Panc1 (cell line): ENCODE measurements around the gene TBC1D24. TPM values are rescaled to one million over a fixed set of nuclear protein-coding genes. Genes with fewer than 3 reads are reported as not detected.

Experiments used
- ATAC-seq: fragments of 200-7000 bp; cut with Tn5 transposase; 2 replicates; pipeline ENCODE4 v1.9.1; 2020; ENCODE audit warnings: mild to moderate bottlenecking, moderate library complexity
- BruUV-seq: library from RNA; stranded (reverse); fragments of 400-500 nt; replicated peaks from 2 replicates; lab custom pipeline; 2021; lab: Mats Ljungman, UMichigan
- CTCF ChIA-PET: fragments of 300-600 bp; sonication (Branson Sonifier 250); formaldehyde crosslinking; loops from one replicate; lab custom pipeline; 2022; ENCODE audit warnings: antibody characterized with exemption; lab: Charles Lee
- POLR2A ChIA-PET: fragments of 300-600 bp; sonication (Branson Sonifier 250); formaldehyde crosslinking; loops from one replicate; lab custom pipeline; 2022; ENCODE audit warnings: antibody characterized with exemption; lab: Charles Lee
- DNase-seq: peaks from one replicate; pipeline ENCODE4 v3.0.0-alpha.2; 2010; ENCODE audit warnings: low read depth, low spot score
- H3K27ac ChIP-seq: 2 replicates; pipeline ENCODE4 v1.5.1; 2011; ENCODE audit warnings: mild to moderate bottlenecking, low read length, inconsistent platforms
- H3K27me3 ChIP-seq: fragments of 200-500 bp; sonication (Bioruptor generic); 2 replicates; pipeline ENCODE4 v1.6.0; 2014; ENCODE audit warnings: low read length, inconsistent platforms; ENCODE audit not compliant: control insufficient read depth, insufficient read depth
- H3K36me3 ChIP-seq: fragments of 200-500 bp; sonication (Bioruptor generic); 2 replicates; pipeline ENCODE4 v1.5.1; 2014; ENCODE audit warnings: inconsistent platforms, mild to moderate bottlenecking, low read length, moderate library complexity; ENCODE audit not compliant: control insufficient read depth, insufficient read depth
- H3K4me1 ChIP-seq: 2 replicates; pipeline ENCODE4 v1.5.1; 2011; ENCODE audit warnings: inconsistent platforms, mild to moderate bottlenecking, low read length, moderate library complexity; ENCODE audit not compliant: control insufficient read depth, insufficient read depth
- H3K4me3 ChIP-seq, 2 experiments: 2 replicates each; pipeline ENCODE4 v1.5.1; 2011 to 2012; ENCODE audit warnings: low read depth in 2 of 2, low read length in 2 of 2, mild to moderate bottlenecking in 2 of 2, inconsistent platforms in 1 of 2, moderate library complexity in 1 of 2
- H3K9me3 ChIP-seq: fragments of 200-500 bp; sonication (Bioruptor generic); 2 replicates; pipeline ENCODE4 v1.5.1; 2014; ENCODE audit warnings: low read depth, mild to moderate bottlenecking, inconsistent platforms, low read length, moderate library complexity; ENCODE audit not compliant: control insufficient read depth, insufficient read depth
- POLR2AphosphoS5 ChIP-seq: IDR thresholded peaks from 2 replicates; pipeline ENCODE4 v1.6.1; 2012; ENCODE audit warnings: mild to moderate bottlenecking, low read depth, low read length, moderate library complexity
- TCF7L2 ChIP-seq: IDR thresholded peaks from 2 replicates; pipeline ENCODE4 v1.6.1; 2011; ENCODE audit warnings: mild to moderate bottlenecking, low read depth, low read length, inconsistent platforms
- in situ Hi-C: cut with HindIII; loops from 2 replicates; pipeline ENCODE4 v1.10.0; 2016; ENCODE audit warnings: low sequenced_read_pairs, low pct_unique_long_range_greater_than_20kb
- intact Hi-C: fragments of 100-400 bp; cut with micrococcal nuclease; formaldehyde crosslinking; loops from one replicate; pipeline ENCODE4 v1.10.0; 2022; ENCODE audit not compliant: unreplicated experiment
- total RNA-seq: library from RNA; stranded (reverse); gene quantifications from one replicate; pipeline ENCODE4 v1.2.1, GENCODE V29; 2021; ENCODE audit not compliant: unreplicated experiment
- TF ChIP-seq, protein P1 (sequence below): fragments of 450-650 bp; IDR thresholded peaks from 2 replicates; pipeline ENCODE4 v1.5.1; 2017; ENCODE audit warnings: mild to moderate bottlenecking
- TF ChIP-seq, protein P2 (sequence below), 2 experiments: IDR thresholded peaks; 2 replicates each; pipeline ENCODE4 v1.6.1; 2011 to 2012; ENCODE audit warnings: low read depth in 2 of 2, control low read depth in 1 of 2, low read length in 1 of 2, mild to moderate bottlenecking in 1 of 2, moderate library complexity in 1 of 2; ENCODE audit not compliant: insufficient read depth in 1 of 2

The TBC1D24 gene
- total RNA-seq, 1 experiment from 2014 or later = 26.7 TPM

DNA sequence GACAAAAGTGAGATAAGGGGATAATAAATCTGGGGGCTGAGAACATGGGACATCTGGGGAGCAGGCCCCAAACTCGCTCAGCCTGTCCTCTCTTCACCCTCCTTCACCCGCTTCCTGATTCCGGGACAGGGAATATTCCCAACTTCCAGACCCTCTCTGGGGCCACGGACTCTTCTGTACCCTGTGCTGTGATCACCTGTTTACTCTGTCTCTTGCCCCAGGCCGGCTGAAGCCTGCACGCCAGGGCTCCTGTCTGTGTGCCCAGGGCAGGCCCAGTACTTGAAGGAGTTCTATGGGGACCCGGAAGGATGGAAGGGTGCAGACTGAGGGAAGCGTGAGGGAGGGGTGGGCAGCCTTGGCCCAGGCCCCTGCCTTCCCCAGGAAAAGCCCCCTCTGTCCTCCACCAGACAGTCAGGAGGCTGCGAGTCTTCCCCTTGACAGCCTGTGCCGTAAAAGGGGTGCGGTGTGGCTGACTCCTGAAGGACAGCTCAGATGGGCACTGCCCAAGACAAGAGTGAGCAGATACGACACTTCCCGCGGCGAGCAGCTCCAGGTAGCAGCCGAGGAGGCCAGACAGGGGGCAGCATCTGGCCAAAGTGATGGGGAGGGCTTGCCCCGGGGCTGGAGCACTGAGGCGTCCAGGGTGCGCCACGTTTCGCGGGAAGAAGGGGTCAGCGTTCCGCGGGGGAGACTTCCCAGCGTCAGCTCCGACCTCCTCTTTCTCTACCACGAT lies 46.7 kb upstream of the TBC1D24 start:
- ChIA-PET POLR2A (interaction anchor here (0.6 to 0.7 kb wide), 2 partner anchors 15 to 468 kb away, joined by 4 to 23 read pairs; no protein-coding TSS in a partner anchor), CTCF (interaction anchor here (0.7 to 1.0 kb wide), 3 partner anchors 12 to 49 kb away, joined by 3 to 4 read pairs (median 3); no protein-coding TSS in a partner anchor)
- in situ Hi-C loops (no loop called here), intact Hi-C loops (no loop called here)
- no peaks in the 10 kb centered on the region for H3K27me3 ChIP-seq
- no peak for DNase-seq
- H3K9me3 ChIP-seq = no peaks in the 10 kb centered on the region
- H3K4me3 ChIP-seq = peak overlapping the region; percentile 76 to 80
- TF ChIP-seq TCF7L2 = no peak
- no peak for TF ChIP-seq POLR2AphosphoS5
- TF ChIP-seq, protein P1, sequence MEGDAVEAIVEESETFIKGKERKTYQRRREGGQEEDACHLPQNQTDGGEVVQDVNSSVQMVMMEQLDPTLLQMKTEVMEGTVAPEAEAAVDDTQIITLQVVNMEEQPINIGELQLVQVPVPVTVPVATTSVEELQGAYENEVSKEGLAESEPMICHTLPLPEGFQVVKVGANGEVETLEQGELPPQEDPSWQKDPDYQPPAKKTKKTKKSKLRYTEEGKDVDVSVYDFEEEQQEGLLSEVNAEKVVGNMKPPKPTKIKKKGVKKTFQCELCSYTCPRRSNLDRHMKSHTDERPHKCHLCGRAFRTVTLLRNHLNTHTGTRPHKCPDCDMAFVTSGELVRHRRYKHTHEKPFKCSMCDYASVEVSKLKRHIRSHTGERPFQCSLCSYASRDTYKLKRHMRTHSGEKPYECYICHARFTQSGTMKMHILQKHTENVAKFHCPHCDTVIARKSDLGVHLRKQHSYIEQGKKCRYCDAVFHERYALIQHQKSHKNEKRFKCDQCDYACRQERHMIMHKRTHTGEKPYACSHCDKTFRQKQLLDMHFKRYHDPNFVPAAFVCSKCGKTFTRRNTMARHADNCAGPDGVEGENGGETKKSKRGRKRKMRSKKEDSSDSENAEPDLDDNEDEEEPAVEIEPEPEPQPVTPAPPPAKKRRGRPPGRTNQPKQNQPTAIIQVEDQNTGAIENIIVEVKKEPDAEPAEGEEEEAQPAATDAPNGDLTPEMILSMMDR = peak; percentile 41
- peaks cover 19% of the 10 kb centered on the region for H3K4me1 ChIP-seq
- peak overlapping the region; percentile 91 for H3K27ac ChIP-seq
- TSS peak; percentile 87 for BruUV-seq
- peak; percentile 27 for ATAC-seq
- peaks cover 16% of the 10 kb centered on the region for H3K36me3 ChIP-seq

DNA sequence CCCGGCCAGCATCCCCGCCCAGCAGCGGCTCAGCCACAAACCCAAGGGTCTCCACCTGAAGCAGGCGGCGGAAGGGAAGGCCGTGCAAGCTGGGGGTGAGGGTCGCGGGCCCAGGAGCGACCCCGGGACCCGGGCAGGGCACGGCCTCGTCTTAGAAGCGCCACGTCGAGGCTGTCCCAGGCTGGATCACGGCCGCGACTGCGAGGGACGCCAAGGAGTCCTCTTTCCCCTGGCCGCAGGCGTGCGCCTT lies 46.2 kb upstream of the TBC1D24 start:
- Histone ChIP-seq H3K4me1 (peaks cover 19% of the 10 kb centered on the region), H3K27ac (peak overlapping the region; percentile 91), H3K36me3 (peaks cover 16% of the 10 kb centered on the region), H3K9me3 (no peaks in the 10 kb centered on the region), H3K4me3 (peak overlapping the region; percentile 76 to 80), H3K27me3 (no peaks in the 10 kb centered on the region)
- no peak; the same call in 1 of the 2 replicates for ATAC-seq
- DNase-seq = no peak
- TF ChIP-seq POLR2AphosphoS5 = no peak
- TF ChIP-seq, protein P2, sequence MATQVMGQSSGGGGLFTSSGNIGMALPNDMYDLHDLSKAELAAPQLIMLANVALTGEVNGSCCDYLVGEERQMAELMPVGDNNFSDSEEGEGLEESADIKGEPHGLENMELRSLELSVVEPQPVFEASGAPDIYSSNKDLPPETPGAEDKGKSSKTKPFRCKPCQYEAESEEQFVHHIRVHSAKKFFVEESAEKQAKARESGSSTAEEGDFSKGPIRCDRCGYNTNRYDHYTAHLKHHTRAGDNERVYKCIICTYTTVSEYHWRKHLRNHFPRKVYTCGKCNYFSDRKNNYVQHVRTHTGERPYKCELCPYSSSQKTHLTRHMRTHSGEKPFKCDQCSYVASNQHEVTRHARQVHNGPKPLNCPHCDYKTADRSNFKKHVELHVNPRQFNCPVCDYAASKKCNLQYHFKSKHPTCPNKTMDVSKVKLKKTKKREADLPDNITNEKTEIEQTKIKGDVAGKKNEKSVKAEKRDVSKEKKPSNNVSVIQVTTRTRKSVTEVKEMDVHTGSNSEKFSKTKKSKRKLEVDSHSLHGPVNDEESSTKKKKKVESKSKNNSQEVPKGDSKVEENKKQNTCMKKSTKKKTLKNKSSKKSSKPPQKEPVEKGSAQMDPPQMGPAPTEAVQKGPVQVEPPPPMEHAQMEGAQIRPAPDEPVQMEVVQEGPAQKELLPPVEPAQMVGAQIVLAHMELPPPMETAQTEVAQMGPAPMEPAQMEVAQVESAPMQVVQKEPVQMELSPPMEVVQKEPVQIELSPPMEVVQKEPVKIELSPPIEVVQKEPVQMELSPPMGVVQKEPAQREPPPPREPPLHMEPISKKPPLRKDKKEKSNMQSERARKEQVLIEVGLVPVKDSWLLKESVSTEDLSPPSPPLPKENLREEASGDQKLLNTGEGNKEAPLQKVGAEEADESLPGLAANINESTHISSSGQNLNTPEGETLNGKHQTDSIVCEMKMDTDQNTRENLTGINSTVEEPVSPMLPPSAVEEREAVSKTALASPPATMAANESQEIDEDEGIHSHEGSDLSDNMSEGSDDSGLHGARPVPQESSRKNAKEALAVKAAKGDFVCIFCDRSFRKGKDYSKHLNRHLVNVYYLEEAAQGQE (IDR thresholded peaks at IDR 0.05; ENCODE audit: insufficient read depth in 1 of 2, low read depth in 2 of 2, low read length in 1 of 2) = no peak
- TF ChIP-seq, protein P1 = peak; percentile 10; the same call in 1 of the 2 replicates
- in situ Hi-C loops = no loop called here
- ChIA-PET POLR2A (interaction anchor here (0.6 to 0.7 kb wide), 2 partner anchors 15 to 468 kb away, joined by 4 to 23 read pairs; no protein-coding TSS in a partner anchor), CTCF (interaction anchor here (0.7 to 0.8 kb wide), 2 partner anchors 12 to 49 kb away, joined by 3 to 4 read pairs; no protein-coding TSS in a partner anchor)
- intact Hi-C loops = no loop called here
- no TSS peak for BruUV-seq
